Measurements from ENCODE around the gene NMD3. TPM values are rescaled to one million over a fixed set of nuclear protein-coding genes. Genes with fewer than 3 reads are reported as not detected.

NMD3 gene
- total RNA-seq, 4 donors from 2014 or later = 32.3 to 45.8 (median 40.6) TPM

DNA sequence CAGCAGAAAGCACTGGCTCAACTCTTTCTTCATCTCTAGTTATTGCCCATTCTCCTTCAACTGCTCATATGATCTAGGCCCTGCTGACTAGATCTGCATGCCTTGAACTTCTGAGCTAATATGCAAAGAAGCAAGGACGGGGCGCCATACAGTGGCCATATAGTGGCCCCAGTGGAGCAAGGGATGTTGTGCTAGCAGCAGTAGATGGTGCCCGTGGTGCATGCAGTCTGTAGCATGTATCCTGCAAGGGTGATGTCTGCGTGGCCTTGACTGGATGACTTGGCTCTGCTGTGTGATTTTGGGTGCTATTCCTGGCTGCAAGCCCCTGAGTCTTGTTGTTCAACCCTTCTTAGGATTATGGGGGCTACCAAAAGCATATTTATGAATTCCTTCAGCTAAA, 12.2 kb upstream of the NMD3 start:
- intact Hi-C loops (cut with DNase I) = no loop called here
- TF ChIP-seq EP300 (IDR thresholded peaks at IDR 0.05) = no peak
- TF ChIP-seq POLR2A (IDR thresholded peaks at IDR 0.05; ENCODE audit: low read depth) = no peak
- TF ChIP-seq, protein P1, sequence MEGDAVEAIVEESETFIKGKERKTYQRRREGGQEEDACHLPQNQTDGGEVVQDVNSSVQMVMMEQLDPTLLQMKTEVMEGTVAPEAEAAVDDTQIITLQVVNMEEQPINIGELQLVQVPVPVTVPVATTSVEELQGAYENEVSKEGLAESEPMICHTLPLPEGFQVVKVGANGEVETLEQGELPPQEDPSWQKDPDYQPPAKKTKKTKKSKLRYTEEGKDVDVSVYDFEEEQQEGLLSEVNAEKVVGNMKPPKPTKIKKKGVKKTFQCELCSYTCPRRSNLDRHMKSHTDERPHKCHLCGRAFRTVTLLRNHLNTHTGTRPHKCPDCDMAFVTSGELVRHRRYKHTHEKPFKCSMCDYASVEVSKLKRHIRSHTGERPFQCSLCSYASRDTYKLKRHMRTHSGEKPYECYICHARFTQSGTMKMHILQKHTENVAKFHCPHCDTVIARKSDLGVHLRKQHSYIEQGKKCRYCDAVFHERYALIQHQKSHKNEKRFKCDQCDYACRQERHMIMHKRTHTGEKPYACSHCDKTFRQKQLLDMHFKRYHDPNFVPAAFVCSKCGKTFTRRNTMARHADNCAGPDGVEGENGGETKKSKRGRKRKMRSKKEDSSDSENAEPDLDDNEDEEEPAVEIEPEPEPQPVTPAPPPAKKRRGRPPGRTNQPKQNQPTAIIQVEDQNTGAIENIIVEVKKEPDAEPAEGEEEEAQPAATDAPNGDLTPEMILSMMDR (IDR thresholded peaks at IDR 0.05) = no peak
- no peak for TF ChIP-seq POLR2AphosphoS5 (IDR thresholded peaks at IDR 0.05)
- Histone ChIP-seq H3K4me3 (no peak overlapping the region), H3K27me3 (no peaks in the 10 kb centered on the region), H3K27ac (replicated peaks in 1 of 4) (no peak overlapping the region), H3K9me3 (no peaks in the 10 kb centered on the region), H3K36me3 (no peaks in the 10 kb centered on the region), H3K4me1 (no peaks in the 10 kb centered on the region)
- WGBS = 89% methylated on average over 4 of the region's 4 CpGs
- no peak for DNase-seq (ENCODE audit: extremely low spot score)

DNA sequence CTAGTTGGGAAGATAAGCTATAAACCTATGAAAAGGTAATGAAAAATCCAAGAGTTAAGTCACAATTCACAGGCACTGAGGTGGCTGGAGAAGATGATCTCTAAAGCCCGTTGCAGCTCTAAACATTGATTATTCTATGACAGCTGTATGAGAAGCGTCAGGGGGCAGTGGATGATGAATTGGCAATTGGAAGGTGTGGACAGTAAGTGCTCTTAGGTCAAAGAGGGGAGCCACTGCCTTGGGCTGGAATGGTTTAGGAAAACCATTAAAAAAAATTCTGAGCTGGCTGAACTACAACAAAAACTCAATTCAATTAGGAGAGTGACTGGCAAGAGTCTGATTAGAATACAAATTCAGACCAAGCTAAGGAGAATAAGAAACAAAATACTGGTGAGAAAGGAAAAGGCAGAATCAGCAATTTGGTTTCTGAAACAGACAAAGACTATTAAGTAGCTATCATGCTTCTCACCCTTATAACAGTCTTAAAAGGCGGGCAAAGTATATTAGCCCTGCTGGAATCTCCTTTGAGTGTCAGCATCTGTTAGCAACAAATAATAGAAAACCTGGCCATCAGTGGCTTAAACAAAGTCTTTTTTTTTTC, 8.8 kb upstream of the NMD3 start:
- H3K9me3 ChIP-seq = no peaks in the 10 kb centered on the region
- DNase-seq (ENCODE audit: extremely low spot score) = no peak
- TF ChIP-seq POLR2A (IDR thresholded peaks at IDR 0.05; ENCODE audit: low read depth) = no peak
- no peak for TF ChIP-seq POLR2AphosphoS5 (IDR thresholded peaks at IDR 0.05)
- TF ChIP-seq, protein P1 (IDR thresholded peaks at IDR 0.05) = no peak
- no peak for TF ChIP-seq EP300 (IDR thresholded peaks at IDR 0.05)
- intact Hi-C loops (cut with DNase I) = no loop called here
- H3K4me3 ChIP-seq = no peak overlapping the region
- WGBS = 70% methylated on average over 3 of the region's 3 CpGs
- H3K27ac ChIP-seq (replicated peaks in 1 of 4) = no peak overlapping the region
- no peaks in the 10 kb centered on the region for H3K27me3 ChIP-seq
- H3K4me1 ChIP-seq = no peaks in the 10 kb centered on the region
- H3K36me3 ChIP-seq = no peaks in the 10 kb centered on the region

DNA sequence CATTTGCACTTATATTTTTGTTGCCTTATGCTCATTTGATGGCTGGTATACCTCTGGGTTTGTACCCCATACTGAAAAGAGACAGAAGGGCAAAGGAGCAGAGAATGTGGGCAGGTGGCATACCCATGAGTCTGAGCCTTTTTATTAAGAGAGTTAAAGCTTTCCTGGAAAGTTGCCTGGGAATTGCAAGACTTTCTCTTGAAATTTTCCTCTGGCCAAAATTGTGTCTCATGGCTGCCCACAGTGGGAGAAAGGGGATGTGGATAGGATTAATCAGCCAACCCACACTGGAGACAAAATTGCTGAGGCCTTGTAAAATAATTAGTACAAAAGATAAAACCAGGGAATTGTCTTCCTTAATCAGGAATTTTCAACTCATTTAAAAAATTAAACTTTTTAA, 8.2 kb upstream of the NMD3 start:
- Histone ChIP-seq H3K9me3 (no peaks in the 10 kb centered on the region), H3K36me3 (no peaks in the 10 kb centered on the region), H3K4me1 (no peaks in the 10 kb centered on the region), H3K4me3 (no peak overlapping the region), H3K27ac (replicated peaks in 1 of 4) (no peak overlapping the region), H3K27me3 (no peaks in the 10 kb centered on the region)
- no peak for TF ChIP-seq EP300 (IDR thresholded peaks at IDR 0.05)
- no peak for TF ChIP-seq POLR2AphosphoS5 (IDR thresholded peaks at IDR 0.05)
- TF ChIP-seq, protein P1 (IDR thresholded peaks at IDR 0.05) = no peak
- no peak for TF ChIP-seq POLR2A (IDR thresholded peaks at IDR 0.05; ENCODE audit: low read depth)
- intact Hi-C loops (cut with DNase I) = no loop called here
- no peak for DNase-seq (ENCODE audit: extremely low spot score)

DNA sequence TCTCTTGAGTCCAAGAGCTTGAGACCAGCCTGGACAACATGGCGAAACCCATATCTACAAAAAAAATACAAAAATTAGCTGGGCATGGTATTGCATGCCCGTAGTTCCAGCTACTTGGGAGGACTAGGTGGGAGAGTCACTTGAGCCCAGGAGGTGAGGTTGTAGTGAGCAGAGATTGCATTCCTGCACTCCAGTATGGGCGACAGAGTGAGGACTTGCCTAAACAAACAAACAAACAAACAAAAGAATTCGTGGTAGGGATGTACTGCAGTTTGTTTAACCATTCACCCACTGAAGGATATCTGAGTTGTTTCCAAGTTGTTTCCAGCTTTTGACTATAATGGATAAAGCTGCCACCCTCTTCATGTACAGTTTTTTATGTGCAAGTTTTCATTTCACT, 7.5 kb upstream of the NMD3 start:
- 62% methylated on average over 4 of the region's 4 CpGs for WGBS
- no peaks in the 10 kb centered on the region for H3K27me3 ChIP-seq
- intact Hi-C loops (cut with DNase I) = no loop called here

More for the DNA sequence above, 7.5 kb upstream of the NMD3 start:
- Histone ChIP-seq H3K36me3 (no peaks in the 10 kb centered on the region), H3K4me1 (no peaks in the 10 kb centered on the region), H3K4me3 (no peak overlapping the region), H3K27ac (replicated peaks in 1 of 4) (no peak overlapping the region), H3K9me3 (no peaks in the 10 kb centered on the region)
- TF ChIP-seq, protein P1 (IDR thresholded peaks at IDR 0.05) = no peak
- TF ChIP-seq POLR2AphosphoS5 (IDR thresholded peaks at IDR 0.05) (no peak), POLR2A (IDR thresholded peaks at IDR 0.05; ENCODE audit: low read depth) (no peak), EP300 (IDR thresholded peaks at IDR 0.05) (no peak)
- DNase-seq (ENCODE audit: extremely low spot score) = no peak

Measured in esophagus muscularis mucosa (tissue), 4 donors.